GM18951 (cell line): ENCODE data around the gene JMJD4.

Experiments used
- POLR2A ChIP-seq: IDR thresholded peaks from 4 replicates; pipeline ENCODE4 v1.6.1; 2011; ENCODE audit warnings: mild to moderate bottlenecking; ENCODE audit not compliant: insufficient read length, insufficient read depth; ENCODE audit errors: extremely low read depth
- in situ Hi-C: fragments of 300-500 bp; cut with MboI; formaldehyde crosslinking; loops from one replicate; pipeline ENCODE4 v1.12.0; 2022; ENCODE audit warnings: low sequenced_read_pairs, mixed read lengths, inconsistent platforms; ENCODE audit not compliant: unreplicated experiment

Gene JMJD4, protein sequence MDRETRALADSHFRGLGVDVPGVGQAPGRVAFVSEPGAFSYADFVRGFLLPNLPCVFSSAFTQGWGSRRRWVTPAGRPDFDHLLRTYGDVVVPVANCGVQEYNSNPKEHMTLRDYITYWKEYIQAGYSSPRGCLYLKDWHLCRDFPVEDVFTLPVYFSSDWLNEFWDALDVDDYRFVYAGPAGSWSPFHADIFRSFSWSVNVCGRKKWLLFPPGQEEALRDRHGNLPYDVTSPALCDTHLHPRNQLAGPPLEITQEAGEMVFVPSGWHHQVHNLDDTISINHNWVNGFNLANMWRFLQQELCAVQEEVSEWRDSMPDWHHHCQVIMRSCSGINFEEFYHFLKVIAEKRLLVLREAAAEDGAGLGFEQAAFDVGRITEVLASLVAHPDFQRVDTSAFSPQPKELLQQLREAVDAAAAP

DNA sequence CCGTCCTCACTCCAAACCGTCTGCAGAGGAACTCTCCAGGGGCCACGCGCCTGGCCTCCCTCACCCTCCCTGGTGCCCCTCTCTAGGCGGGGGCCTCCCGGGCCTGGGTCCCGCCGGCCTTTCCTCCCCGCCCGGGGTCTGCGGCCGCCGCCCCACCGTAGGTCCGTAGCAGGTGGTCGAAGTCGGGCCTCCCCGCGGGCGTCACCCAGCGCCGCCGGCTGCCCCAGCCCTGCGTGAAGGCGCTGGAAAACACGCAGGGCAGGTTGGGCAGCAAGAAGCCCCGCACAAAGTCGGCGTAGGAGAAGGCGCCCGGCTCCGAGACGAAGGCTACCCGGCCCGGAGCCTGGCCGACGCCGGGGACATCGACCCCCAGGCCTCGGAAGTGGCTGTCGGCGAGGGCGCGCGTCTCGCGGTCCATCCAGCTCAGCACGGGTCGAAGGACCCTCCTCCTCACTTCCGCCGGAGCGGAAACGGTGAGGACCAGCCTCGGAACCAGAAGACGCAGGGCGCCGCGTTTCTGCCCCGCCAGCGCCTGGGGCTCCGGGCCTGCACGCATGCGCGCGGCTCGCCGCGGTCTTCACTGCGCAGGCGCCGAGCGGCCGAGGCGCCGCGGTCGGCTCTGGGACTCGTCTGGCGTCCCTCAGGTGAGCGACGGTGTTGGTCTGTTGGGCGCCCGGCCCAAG, at the start of gene JMJD4, which contains the start of gene SNAP47:
Gene JMJD4 (minus strand): TSS at position 447 of the 683 bp plus-strand sequence. CDS start 29 bp downstream, at position 418.
Gene SNAP47 (plus strand): TSS at position 580 of the 683 bp plus-strand sequence. CDS start 12,302 bp downstream, outside the sequence.
- in situ Hi-C loops, result no loop called here
- TF ChIP-seq POLR2A, result peak; percentile 92

DNA sequence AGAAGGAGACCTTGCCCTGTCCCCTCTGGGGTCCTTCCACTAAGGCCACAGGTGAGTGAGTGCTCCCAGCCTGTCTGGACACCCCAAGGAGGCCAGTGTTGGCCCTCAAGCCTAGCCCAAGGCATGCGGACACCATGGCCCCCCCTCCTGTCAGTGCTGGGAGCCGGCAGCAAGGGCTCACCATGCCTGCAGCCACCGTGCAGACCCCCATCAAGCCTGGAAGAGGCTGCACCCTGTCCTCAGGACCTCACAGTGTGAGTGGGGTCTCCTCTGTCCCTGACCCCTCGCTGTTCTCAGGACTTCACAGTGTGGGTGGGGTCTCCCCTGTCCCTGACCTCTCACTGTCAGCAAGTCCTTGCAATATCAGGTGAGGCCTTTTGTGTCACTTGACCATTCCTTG, 47.1 kb upstream of the JMJD4 start:
- in situ Hi-C loops, result no loop called here
- no peak for TF ChIP-seq POLR2A

- in situ Hi-C loops, result no loop called here
- no peak for TF ChIP-seq POLR2A
These were observed 46.3 kb upstream of the JMJD4 start for GRCh38 chr1:227781314-227781930.

DNA sequence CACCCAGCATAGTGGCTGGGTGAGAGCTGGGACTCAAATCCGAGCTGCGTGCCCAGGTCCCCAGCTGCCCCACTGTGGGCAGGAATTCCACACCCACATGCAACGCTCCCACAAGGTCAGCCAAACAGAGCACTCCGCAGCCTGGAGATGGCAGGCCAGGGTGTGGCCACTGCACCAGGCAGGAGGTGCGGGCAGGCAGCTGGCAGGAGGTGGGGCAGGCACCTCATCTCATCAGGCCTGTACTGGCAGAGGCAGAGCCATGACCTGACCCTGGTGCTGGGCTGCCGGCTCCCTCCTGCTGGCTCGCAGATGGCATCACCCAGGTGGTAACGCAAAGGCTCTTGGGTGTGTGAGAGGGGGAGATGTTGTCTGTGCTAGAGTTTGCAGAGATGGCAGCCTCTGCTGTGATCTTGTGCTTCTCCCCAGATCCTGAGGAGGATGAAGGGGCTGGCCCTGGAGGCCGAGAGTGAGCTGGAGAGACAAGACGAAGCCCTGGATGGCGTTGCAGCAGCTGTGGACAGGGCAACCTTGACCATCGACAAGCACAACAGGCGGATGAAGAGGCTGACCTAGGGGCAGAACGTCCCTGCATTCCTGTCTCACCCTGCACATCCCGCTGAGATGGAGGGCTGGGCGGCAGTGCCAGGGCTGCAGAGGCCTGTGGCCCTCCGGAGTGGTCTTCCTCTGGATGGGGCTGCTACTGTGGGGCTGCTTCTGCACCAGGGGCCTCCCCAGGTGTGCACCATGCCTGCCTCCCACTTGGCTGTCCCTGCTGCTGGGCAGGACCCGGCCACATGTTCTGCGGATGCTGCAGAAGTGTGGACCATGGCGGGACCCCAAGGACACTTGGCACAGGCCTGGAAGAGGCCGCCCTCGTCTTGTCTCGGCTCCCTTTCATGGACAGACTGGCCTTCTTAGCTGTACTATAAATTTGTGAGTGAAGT, 45.3 kb upstream of the JMJD4 start:
- in situ Hi-C loops, result no loop called here
- no peak for TF ChIP-seq POLR2A

DNA sequence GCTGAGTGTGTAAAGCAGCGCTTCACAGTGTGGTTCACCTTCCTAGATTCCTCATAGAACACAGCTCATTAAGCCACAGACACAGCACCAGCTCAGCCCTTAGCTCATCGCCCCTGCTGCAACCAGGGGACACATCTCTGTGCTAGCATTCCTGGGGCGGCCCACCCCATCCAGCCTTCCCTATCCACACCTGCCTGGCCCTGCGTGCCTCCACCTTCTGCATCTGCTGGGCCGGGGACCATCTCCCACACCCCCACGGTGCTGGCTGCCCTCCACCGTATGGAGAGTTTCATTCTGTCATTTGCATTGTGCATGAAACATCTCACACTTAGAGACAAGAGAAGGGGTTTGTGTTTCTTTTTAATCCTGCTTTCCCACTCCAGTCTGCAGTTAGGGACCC, 44.6 kb upstream of the JMJD4 start:
- in situ Hi-C loops, result no loop called here
- TF ChIP-seq POLR2A, result no peak

DNA sequence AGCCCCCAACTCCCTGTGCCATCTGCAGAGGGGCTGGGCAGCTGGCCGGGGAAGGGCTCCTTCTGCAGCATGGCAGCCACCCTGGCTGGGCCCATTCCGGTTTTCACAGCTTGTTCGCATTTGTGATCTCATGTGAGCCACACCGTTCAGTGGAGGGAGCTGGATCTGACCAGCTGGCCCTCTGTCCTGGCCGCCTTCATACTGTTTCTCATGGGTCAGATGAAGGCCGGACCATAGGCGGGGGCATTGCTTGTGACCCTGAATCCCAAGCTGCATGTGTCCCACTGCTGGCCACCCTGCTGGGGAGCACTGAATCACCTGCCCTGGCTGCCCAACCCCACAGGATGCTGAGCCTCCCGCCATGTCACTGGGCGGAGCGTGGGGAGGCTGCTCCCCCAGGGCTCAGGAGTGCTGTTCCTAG, 43.9 kb upstream of the JMJD4 start:
- in situ Hi-C loops, result no loop called here
- no peak for TF ChIP-seq POLR2A

DNA sequence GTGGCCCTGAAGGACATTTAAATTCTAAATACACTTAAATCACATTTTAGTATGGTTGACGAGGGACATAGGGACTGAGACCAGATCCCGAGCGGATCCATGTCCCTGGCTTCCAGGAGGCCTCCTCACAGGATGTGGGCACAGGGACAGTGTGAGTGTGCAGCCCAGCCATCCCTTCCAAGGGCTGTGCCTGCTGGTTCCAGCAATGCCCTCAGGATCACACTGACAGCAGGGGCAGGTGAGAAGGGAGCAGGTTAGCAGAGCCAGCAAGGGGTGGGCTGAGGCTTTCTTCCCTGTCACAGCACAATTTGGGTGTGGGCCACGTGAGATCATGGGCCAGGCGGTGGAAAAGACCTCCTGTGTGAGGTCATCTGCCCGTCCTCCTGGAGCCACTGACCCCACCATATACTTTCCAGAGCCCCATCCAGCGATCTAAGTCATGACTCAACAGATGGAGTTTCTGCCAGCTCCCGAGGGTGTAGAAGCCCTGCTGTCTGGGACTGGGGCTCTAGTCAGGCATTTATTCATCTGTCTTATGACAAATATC, 43.4 kb upstream of the JMJD4 start:
- no peak for TF ChIP-seq POLR2A
- in situ Hi-C loops, result no loop called here

GRCh38 chr1:227777646-227778045, 42.5 kb upstream of the JMJD4 start:
- in situ Hi-C loops, result no loop called here
- no peak for TF ChIP-seq POLR2A

GRCh38 chr1:227777156-227777555, 42.1 kb upstream of the JMJD4 start:
- TF ChIP-seq POLR2A, result no peak
- in situ Hi-C loops, result no loop called here

- TF ChIP-seq POLR2A, result no peak
- in situ Hi-C loops, result no loop called here
These were observed 41.2 kb upstream of the JMJD4 start for GRCh38 chr1:227776331-227776771.

- no peak for TF ChIP-seq POLR2A
- in situ Hi-C loops, result no loop called here
These were observed 40.7 kb upstream of the JMJD4 start for GRCh38 chr1:227775841-227776240.

- in situ Hi-C loops, result no loop called here
- TF ChIP-seq POLR2A, result no peak
These were observed 39.9 kb upstream of the JMJD4 start for GRCh38 chr1:227774821-227775661.
